Left lung (tissue), 10 donors: ENCODE data around the gene DNMT3A. TPM values are rescaled to one million over a fixed set of nuclear protein-coding genes. Genes with fewer than 3 reads are reported as not detected.

Experiments used
- ATAC-seq: fragments of 200-7000 bp; cut with Tn5 transposase; one replicate; pipeline ENCODE4 v1.9.1; 2020; ENCODE audit warnings: moderate library complexity
- DNase-seq, 4 donors: peaks; one replicate each; pipeline ENCODE4 v3.0.0-alpha.2; 2013 to 2020
- H3K27ac ChIP-seq, 2 donors: fragments of 200-600 bp; sonication (generic) in 1 of 2; one replicate each; pipeline versions ENCODE4 v1.5.0 to v1.8.0; 2020 to 2021
- H3K27me3 ChIP-seq, 2 donors: fragments of 200-600 bp; sonication (generic) in 1 of 2; one replicate each; pipeline versions ENCODE4 v1.5.0 to v1.8.0; 2020 to 2021
- H3K36me3 ChIP-seq, 2 donors: fragments of 200-600 bp; sonication (generic) in 1 of 2; one replicate each; pipeline versions ENCODE4 v1.5.0 to v1.8.0; 2020 to 2021
- H3K4me1 ChIP-seq, 2 donors: fragments of 200-600 bp; one replicate each; pipeline ENCODE4 v1.8.0; 2021
- H3K4me3 ChIP-seq, 2 donors: fragments of 200-600 bp; sonication (generic) in 1 of 2; one replicate each; pipeline versions ENCODE4 v1.5.0 to v1.8.0; 2020 to 2021; ENCODE audit warnings: mild to moderate bottlenecking in 1 of 2
- H3K9me3 ChIP-seq, 2 donors: fragments of 200-600 bp; sonication (generic) in 1 of 2; one replicate each; pipeline versions ENCODE4 v1.5.0 to v1.8.0; 2020 to 2021
- CTCF ChIP-seq, 2 donors: fragments of 200-600 bp; sonication (generic) in 1 of 2; IDR thresholded peaks; one replicate each; pipeline versions ENCODE4 v1.5.0 to v1.8.0; 2021; ENCODE audit warnings: antibody characterized with exemption in 2 of 2
- intact Hi-C, 2 donors: fragments of 100-400 bp; cut with DNase I; formaldehyde crosslinking; loops; one replicate each; pipeline versions ENCODE4 v1.11.2 to v1.14.2; 2022
- polyA plus RNA-seq, 6 donors: library from polyadenylated mRNA; unstranded; fragments of 120-200 nt; gene quantifications; one replicate each; pipeline ENCODE4 v1.2.1, GENCODE V29; 2013; ENCODE audit not compliant: insufficient read length in 6 of 6
- total RNA-seq, 2 donors: library from RNA; stranded (reverse); fragmentation: NEBNext Ultra II Directional; extraction: Animal tissue kit (Norgen Biotek cat#: 25700); gene quantifications; one replicate each; pipeline ENCODE4 v1.2.1, GENCODE V29; 2021
- donor health status: DM: no; HTN: yes; CAD: no.
- donor health status: DM: no; HTN: no; CAD: no.

DNMT3A gene
- total and polyA plus RNA-seq, 8 donors, result 37.5 to 123 (median 100) TPM

GRCh38 chr2:25297738-25298137, 44.0 kb downstream of the DNMT3A start:
- DNase-seq (peak in 1 of 4 donors; percentile 27), ATAC-seq (no peak)
- H3K27ac ChIP-seq, result no peak overlapping the region
- H3K36me3 ChIP-seq, result peaks cover 0 to 19% of the 10 kb centered on the region in 2 donors
- H3K27me3 ChIP-seq, result no peaks in the 10 kb centered on the region
- H3K4me1 ChIP-seq, result peaks cover 15 to 41% of the 10 kb centered on the region in 2 donors
- no peak for TF ChIP-seq CTCF (IDR thresholded peaks at IDR 0.05)
- H3K4me3 ChIP-seq, result no peak overlapping the region
- intact Hi-C loops, result no loop called here
- no peaks in the 10 kb centered on the region for H3K9me3 ChIP-seq

- DNase-seq, result no peak
- Histone ChIP-seq H3K27ac (peak overlapping the region; percentile 84 to 85), H3K36me3 (peaks cover 0 to 19% of the 10 kb centered on the region in 2 donors), H3K4me3 (no peak overlapping the region), H3K4me1 (peaks cover 15 to 34% of the 10 kb centered on the region in 2 donors), H3K27me3 (no peaks in the 10 kb centered on the region), H3K9me3 (no peaks in the 10 kb centered on the region)
- no peak for ATAC-seq
- no peak for TF ChIP-seq CTCF (IDR thresholded peaks at IDR 0.05)
- intact Hi-C loops, result no loop called here
Measured at GRCh38 chr2:25295621-25296020, 46.1 kb downstream of the DNMT3A start.

- peak; percentile 89 for ATAC-seq
- no peak for TF ChIP-seq CTCF (IDR thresholded peaks at IDR 0.05)
- Histone ChIP-seq H3K36me3 (peaks cover 0 to 15% of the 10 kb centered on the region in 2 donors), H3K4me1 (peaks cover 15 to 37% of the 10 kb centered on the region in 2 donors), H3K9me3 (no peaks in the 10 kb centered on the region), H3K27ac (peak overlapping the region; percentile 84 to 85), H3K27me3 (no peaks in the 10 kb centered on the region), H3K4me3 (peak overlapping the region in 1 of 2 donors; percentile 6)
- peak in 2 of 4 donors; percentile 87 to 95 for DNase-seq
- intact Hi-C loops, result no loop called here
Measured at GRCh38 chr2:25294573-25295462, 46.9 kb downstream of the DNMT3A start.

GRCh38 chr2:25293958-25294562, 47.7 kb downstream of the DNMT3A start:
- H3K27ac ChIP-seq, result peak overlapping the region; percentile 84 to 85

More at GRCh38 chr2:25293958-25294562, 47.7 kb downstream of the DNMT3A start:
- ATAC-seq, result no peak
- no peak overlapping the region for H3K4me3 ChIP-seq
- H3K9me3 ChIP-seq, result no peaks in the 10 kb centered on the region
- intact Hi-C loops, result no loop called here
- no peak for TF ChIP-seq CTCF (IDR thresholded peaks at IDR 0.05)
- DNase-seq, result no peak
- peaks cover 0 to 8% of the 10 kb centered on the region in 2 donors for H3K36me3 ChIP-seq
- H3K27me3 ChIP-seq, result no peaks in the 10 kb centered on the region
- H3K4me1 ChIP-seq, result peaks cover 15 to 37% of the 10 kb centered on the region in 2 donors
